ENCODE measurements around the gene SMU1.

Gene SMU1

DNA sequence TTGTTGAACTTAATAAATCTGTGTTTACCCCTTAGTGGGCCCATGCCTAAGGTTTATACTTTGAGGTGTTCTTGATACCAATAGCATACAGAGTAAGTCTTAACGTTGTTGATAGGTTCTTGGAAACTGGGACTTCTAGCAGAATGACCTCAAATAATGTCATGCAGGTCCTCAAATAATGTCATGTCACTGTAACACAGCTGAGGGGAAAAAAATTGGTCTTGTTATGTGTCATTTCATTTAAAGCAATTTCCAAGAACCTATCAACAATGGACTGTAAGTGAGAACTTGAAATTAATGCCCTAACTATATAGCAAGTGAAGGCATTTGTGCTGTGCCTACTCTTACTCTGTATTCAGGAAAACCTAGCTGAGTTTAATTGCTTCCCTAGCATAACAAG, 44.2 kb downstream of the SMU1 start:
- TF ChIP-seq CTCF (IDR thresholded peaks at IDR 0.05; ENCODE audit: low read depth, low read length), result no peak
- no peak for DNase-seq (ENCODE audit: extremely low read depth, low read depth)

DNA sequence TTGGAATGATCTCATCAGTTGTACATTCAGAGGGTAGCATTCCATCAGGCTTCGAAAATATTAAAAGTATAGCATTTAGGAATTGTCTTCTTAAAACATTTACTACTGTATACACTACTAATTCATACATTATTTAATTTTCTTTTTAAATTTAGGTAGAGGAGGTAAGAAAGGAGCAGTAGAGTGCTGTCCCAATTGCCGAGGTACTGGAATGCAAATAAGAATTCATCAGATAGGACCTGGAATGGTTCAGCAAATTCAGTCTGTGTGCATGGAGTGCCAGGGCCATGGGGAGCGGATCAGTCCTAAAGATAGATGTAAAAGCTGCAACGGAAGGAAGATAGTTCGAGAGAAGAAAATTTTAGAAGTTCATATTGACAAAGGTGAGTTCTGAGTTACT, 46.2 kb downstream of the SMU1 start:
- no peak for DNase-seq (ENCODE audit: extremely low read depth, low read depth)
- TF ChIP-seq CTCF (IDR thresholded peaks at IDR 0.05; ENCODE audit: low read depth, low read length), result no peak

GRCh38 chr9:33029231-33029786, 47.2 kb downstream of the SMU1 start:
- TF ChIP-seq CTCF (IDR thresholded peaks at IDR 0.05; ENCODE audit: low read depth, low read length), result no peak
- DNase-seq (ENCODE audit: extremely low read depth, low read depth), result peak; percentile 82

GRCh38 chr9:33025572-33026342, 50.7 kb downstream of the SMU1 start:
- no peak for DNase-seq (ENCODE audit: extremely low read depth, low read depth)
- no peak for TF ChIP-seq CTCF (IDR thresholded peaks at IDR 0.05; ENCODE audit: low read depth, low read length)

- TF ChIP-seq CTCF (IDR thresholded peaks at IDR 0.05; ENCODE audit: low read depth, low read length), result no peak
- DNase-seq (ENCODE audit: extremely low read depth, low read depth), result peak; percentile 88
These were observed 51.4 kb downstream of the SMU1 start, which contains the start of gene DNAJA1 for GRCh38 chr9:33024966-33025571. TSS of gene DNAJA1 (plus strand) at chr9:33025273. CDS start at chr9:33026485, 1,212 bp downstream.

- no peak for TF ChIP-seq CTCF (IDR thresholded peaks at IDR 0.05; ENCODE audit: low read depth, low read length)
- no peak for DNase-seq (ENCODE audit: extremely low read depth, low read depth)
These were observed 52.1 kb downstream of the SMU1 start for GRCh38 chr9:33024126-33024965.

Data from AG09319 (cell line).